Progenitor cell of endocrine pancreas (in vitro differentiated cells): ENCODE measurements around the gene ACTR5. TPM values are rescaled to one million over a fixed set of nuclear protein-coding genes. Genes with fewer than 3 reads are reported as not detected.

Experiments used
- DNase-seq: peaks from one replicate; pipeline ENCODE4 v3.0.0; 2021; ENCODE audit warnings: low spot score; ENCODE audit not compliant: unreplicated experiment
- H3K27ac Mint-ChIP-seq: 2 replicates; pipeline ENCODE4 v1.8.0; 2021; ENCODE audit warnings: mild to moderate bottlenecking, moderate library complexity, mixed read lengths
- H3K27me3 Mint-ChIP-seq: 2 replicates; pipeline ENCODE4 v1.8.0; 2021; ENCODE audit warnings: mixed read lengths
- H3K36me3 Mint-ChIP-seq: 2 replicates; pipeline ENCODE4 v1.8.0; 2022; ENCODE audit warnings: mixed read lengths; ENCODE audit not compliant: insufficient read depth
- H3K4me1 Mint-ChIP-seq: 2 replicates; pipeline ENCODE4 v1.8.0; 2021; ENCODE audit warnings: low read depth, mixed read lengths
- H3K4me3 Mint-ChIP-seq: 2 replicates; pipeline ENCODE4 v1.8.0; 2021; ENCODE audit warnings: low read depth, mild to moderate bottlenecking, moderate library complexity, mixed read lengths
- H3K9me3 Mint-ChIP-seq: 2 replicates; pipeline ENCODE4 v1.8.0; 2021; ENCODE audit warnings: low read depth, mixed read lengths
- CTCF ChIP-seq: fragments of 200-600 bp; sonication (generic); IDR thresholded peaks from one replicate; pipeline ENCODE4 v1.5.0; 2021; ENCODE audit warnings: antibody characterized with exemption, mild to moderate bottlenecking; ENCODE audit not compliant: unreplicated experiment
- total RNA-seq: library from RNA; stranded (reverse); gene quantifications from 2 replicates; pipeline ENCODE4 v1.2.1, GENCODE V29; 2021

Gene ACTR5
- total RNA-seq, 1 donor from 2014 or later, result 9.8 TPM

- H3K27me3 Mint-ChIP-seq, result no peaks in the 10 kb centered on the region
- no peak overlapping the region for H3K27ac Mint-ChIP-seq
- peaks cover 18% of the 10 kb centered on the region for H3K36me3 Mint-ChIP-seq
- no peak for TF ChIP-seq CTCF
- no peaks in the 10 kb centered on the region for H3K9me3 Mint-ChIP-seq
- H3K4me1 Mint-ChIP-seq, result no peaks in the 10 kb centered on the region
- no peak for DNase-seq
- no peak overlapping the region for H3K4me3 Mint-ChIP-seq
Observed at GRCh38 chr20:38755324-38755910, 7.2 kb downstream of the ACTR5 start.

DNA sequence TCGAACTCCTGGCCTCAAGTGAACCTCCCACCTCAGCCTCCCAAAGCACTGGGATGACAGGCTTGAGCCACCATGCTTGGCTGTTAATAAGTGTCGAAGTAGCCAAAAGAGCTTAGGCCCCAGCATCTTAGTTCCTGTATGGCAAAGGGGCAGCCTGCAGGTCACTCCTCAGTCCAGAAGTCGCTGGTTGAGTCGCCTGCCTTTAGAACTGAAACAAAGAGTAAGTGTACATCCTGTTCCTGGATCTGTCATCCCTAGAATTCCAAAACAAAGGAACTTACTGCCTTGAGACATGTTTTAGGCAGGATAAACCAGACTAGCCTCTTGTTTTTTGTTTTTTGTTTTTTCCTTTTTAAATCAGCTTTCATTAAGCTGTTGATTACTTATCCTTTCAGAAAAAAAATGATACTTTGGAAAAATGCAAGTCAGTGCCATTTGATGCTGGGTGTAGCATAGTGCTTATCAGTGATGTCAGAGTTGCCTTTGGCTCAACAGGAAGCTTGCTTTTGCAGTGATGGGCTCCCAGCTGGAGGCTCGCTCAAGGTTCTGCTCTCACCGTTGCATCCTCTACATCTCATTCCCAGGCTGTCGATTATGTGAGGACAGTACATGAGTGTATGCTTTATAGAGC, 9.0 kb downstream of the ACTR5 start:
- Mint-ChIP-seq H3K9me3 (no peaks in the 10 kb centered on the region), H3K4me1 (no peaks in the 10 kb centered on the region), H3K4me3 (no peak overlapping the region), H3K36me3 (peaks cover 28% of the 10 kb centered on the region), H3K27ac (no peak overlapping the region), H3K27me3 (no peaks in the 10 kb centered on the region)
- no peak for DNase-seq
- no peak for TF ChIP-seq CTCF

DNA sequence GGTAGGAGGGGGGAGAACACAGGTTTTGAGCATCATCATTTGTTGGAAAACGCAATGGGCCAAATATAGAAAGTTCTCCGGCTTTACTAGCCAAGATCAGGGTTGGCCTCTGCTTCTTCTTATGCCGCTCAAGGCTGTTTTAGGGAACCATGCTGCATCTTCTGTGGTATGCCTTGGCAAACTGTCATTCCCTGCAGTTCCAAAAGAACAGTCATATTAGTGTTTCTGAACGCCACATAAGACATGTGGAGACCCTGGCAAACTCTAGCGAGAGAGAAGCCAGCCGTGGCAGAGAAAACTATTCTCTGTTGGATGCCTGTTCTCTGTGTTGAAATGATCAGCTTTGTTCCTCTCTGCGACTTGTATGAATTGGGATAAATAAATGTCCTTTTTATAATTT, 10.8 kb downstream of the ACTR5 start:
- no peak overlapping the region for H3K4me3 Mint-ChIP-seq
- no peak overlapping the region for H3K27ac Mint-ChIP-seq
- no peaks in the 10 kb centered on the region for H3K9me3 Mint-ChIP-seq
- peaks cover 30% of the 10 kb centered on the region for H3K36me3 Mint-ChIP-seq
- no peaks in the 10 kb centered on the region for H3K4me1 Mint-ChIP-seq
- H3K27me3 Mint-ChIP-seq, result no peaks in the 10 kb centered on the region
- no peak for TF ChIP-seq CTCF
- DNase-seq, result no peak

- Mint-ChIP-seq H3K36me3 (peaks cover 29% of the 10 kb centered on the region), H3K27ac (no peak overlapping the region), H3K27me3 (no peaks in the 10 kb centered on the region), H3K9me3 (no peaks in the 10 kb centered on the region), H3K4me3 (no peak overlapping the region), H3K4me1 (no peaks in the 10 kb centered on the region)
- no peak for TF ChIP-seq CTCF
- no peak for DNase-seq
Observed at GRCh38 chr20:38760978-38761377, 12.7 kb downstream of the ACTR5 start.

DNA sequence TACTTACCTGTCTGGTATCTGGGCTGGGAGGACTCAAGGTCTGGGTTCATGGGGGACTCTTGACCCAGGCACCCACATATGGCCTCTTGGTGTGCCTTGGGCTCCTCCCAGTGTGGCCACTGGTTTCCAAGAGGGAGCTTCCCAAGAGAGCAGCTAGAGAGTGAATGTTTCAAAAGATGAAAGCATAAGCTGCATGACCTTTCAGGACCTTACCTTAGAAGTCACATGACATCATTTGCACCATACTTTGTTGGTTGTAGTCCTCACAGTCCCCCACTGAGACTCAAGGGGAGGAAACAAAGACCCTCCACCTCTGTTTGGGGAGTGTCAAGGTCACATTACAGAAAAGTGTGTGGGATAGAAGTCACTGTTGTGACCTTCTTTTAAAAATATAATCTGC, 13.9 kb downstream of the ACTR5 start:
- peaks cover 29% of the 10 kb centered on the region for H3K36me3 Mint-ChIP-seq

More for the DNA sequence above, 13.9 kb downstream of the ACTR5 start:
- no peak overlapping the region for H3K4me3 Mint-ChIP-seq
- no peak for TF ChIP-seq CTCF
- H3K4me1 Mint-ChIP-seq, result no peaks in the 10 kb centered on the region
- no peak overlapping the region for H3K27ac Mint-ChIP-seq
- H3K27me3 Mint-ChIP-seq, result no peaks in the 10 kb centered on the region
- no peak for DNase-seq
- no peaks in the 10 kb centered on the region for H3K9me3 Mint-ChIP-seq
